Measurements from ENCODE around the gene TNFAIP8L3.

GRCh38 chr15:51080286-51080685 is 14.4 kb downstream of the TNFAIP8L3 start:
- TF ChIP-seq CTCF (conservative IDR thresholded peaks at IDR 0.05; ENCODE audit: low read length), result no peak
- TF ChIP-seq EZH2phosphoT487 (IDR thresholded peaks at IDR 0.05; ENCODE audit: borderline replicate concordance), result no peak

All from Loucy (cell line).